Measurements from ENCODE around the gene ROBO2.

DNA sequence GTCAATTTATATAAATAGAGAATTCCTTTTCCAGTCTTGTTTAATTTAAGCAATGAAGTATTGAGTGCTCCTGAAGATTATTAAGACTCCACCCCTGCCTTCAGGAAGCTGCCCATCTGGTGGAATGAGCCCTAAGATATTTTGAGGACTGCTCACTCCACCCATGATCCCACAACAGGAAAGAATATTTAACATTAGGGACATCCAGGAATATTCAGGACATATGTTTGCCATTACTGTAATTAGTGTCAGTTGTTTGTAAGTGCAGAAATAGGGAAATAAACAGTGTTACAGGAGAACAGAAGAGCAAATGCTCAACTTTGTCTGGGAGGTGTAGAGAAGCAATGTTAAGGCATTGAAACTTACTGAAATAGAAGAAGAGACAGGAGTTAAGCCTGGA lies 375.0 kb downstream of the ROBO2 start:
- TF ChIP-seq, protein P1, sequence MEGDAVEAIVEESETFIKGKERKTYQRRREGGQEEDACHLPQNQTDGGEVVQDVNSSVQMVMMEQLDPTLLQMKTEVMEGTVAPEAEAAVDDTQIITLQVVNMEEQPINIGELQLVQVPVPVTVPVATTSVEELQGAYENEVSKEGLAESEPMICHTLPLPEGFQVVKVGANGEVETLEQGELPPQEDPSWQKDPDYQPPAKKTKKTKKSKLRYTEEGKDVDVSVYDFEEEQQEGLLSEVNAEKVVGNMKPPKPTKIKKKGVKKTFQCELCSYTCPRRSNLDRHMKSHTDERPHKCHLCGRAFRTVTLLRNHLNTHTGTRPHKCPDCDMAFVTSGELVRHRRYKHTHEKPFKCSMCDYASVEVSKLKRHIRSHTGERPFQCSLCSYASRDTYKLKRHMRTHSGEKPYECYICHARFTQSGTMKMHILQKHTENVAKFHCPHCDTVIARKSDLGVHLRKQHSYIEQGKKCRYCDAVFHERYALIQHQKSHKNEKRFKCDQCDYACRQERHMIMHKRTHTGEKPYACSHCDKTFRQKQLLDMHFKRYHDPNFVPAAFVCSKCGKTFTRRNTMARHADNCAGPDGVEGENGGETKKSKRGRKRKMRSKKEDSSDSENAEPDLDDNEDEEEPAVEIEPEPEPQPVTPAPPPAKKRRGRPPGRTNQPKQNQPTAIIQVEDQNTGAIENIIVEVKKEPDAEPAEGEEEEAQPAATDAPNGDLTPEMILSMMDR (IDR thresholded peaks at IDR 0.05 in 8 of 11, conservative IDR thresholded peaks at IDR 0.05 in 3 of 11): no peak
- TF ChIP-seq POLR2AphosphoS5 (IDR thresholded peaks at IDR 0.05) (no peak), POLR2A (IDR thresholded peaks at IDR 0.05) (no peak)
